CD4-positive, alpha-beta T cell (primary cell): Measurements from ENCODE around the gene KLHL1. TPM values are rescaled to one million over a fixed set of nuclear protein-coding genes. Genes with fewer than 3 reads are reported as not detected.

Source experiments
- ATAC-seq: fragments of 200-7000 bp; cut with Tn5 transposase; one replicate; pipeline ENCODE4 v1.10.0; 2022; ENCODE audit warnings: mild to moderate bottlenecking; ENCODE audit not compliant: poor library complexity
- CTCF ChIA-PET: fragments of 350-600 bp; sonication (Branson Sonifier 250); formaldehyde crosslinking; loops from one replicate; lab custom pipeline; 2021; ENCODE audit warnings: antibody characterized with exemption, inconsistent platforms; lab: Charles Lee
- POLR2A ChIA-PET: fragments of 350-600 bp; sonication (Branson Sonifier 250); formaldehyde crosslinking; loops from one replicate; lab custom pipeline; 2021; ENCODE audit warnings: antibody characterized with exemption, inconsistent platforms; lab: Charles Lee
- DNase-seq, 14 experiments: peaks; one replicate each; pipeline ENCODE4 v3.0.0-alpha.2; 2013 to 2020; ENCODE audit warnings: mixed read lengths in 2 of 14
- H3K27ac ChIP-seq, 2 donors: one replicate each; pipeline versions ENCODE4 v1.5.1 to v1.7.0; 2013; ENCODE audit warnings: low read length in 2 of 2, low read depth in 1 of 2, mild to moderate bottlenecking in 1 of 2
- H3K27me3 ChIP-seq, 2 experiments: 1 replicate in 1 of 2; 2 replicates in 1 of 2; pipeline versions ENCODE4 v1.6.1 to v1.7.0; 2013; ENCODE audit warnings: low read length in 2 of 2, control low read depth in 1 of 2, mild to moderate bottlenecking in 1 of 2, moderate library complexity in 1 of 2; ENCODE audit not compliant: insufficient read depth in 2 of 2, control insufficient read depth in 1 of 2
- H3K36me3 ChIP-seq: one replicate; pipeline ENCODE4 v1.6.1; 2013; ENCODE audit warnings: low read length, control low read depth; ENCODE audit not compliant: insufficient read depth
- H3K4me1 ChIP-seq: one replicate; pipeline ENCODE4 v1.6.1; 2013; ENCODE audit warnings: low read length, control low read depth; ENCODE audit not compliant: insufficient read depth
- H3K4me3 ChIP-seq: one replicate; pipeline ENCODE4 v1.5.1; 2013; ENCODE audit warnings: mild to moderate bottlenecking, low read length, moderate library complexity
- H3K9me3 ChIP-seq, 2 experiments: 1 replicate in 1 of 2; 2 replicates in 1 of 2; pipeline versions ENCODE4 v1.6.1 to v1.7.0; 2013; ENCODE audit warnings: low read length in 2 of 2, mild to moderate bottlenecking in 2 of 2, control low read depth in 1 of 2, moderate library complexity in 1 of 2; ENCODE audit not compliant: control insufficient read depth in 1 of 2, insufficient read depth in 1 of 2
- H3K27ac Mint-ChIP-seq: one replicate; pipeline ENCODE4 v1.8.0; 2020; ENCODE audit warnings: mixed read lengths
- H3K27me3 Mint-ChIP-seq: one replicate; pipeline ENCODE4 v1.8.0; 2021; ENCODE audit warnings: mixed read lengths
- H3K36me3 Mint-ChIP-seq: one replicate; pipeline ENCODE4 v1.8.0; 2021; ENCODE audit warnings: low read depth, mixed read lengths
- H3K4me1 Mint-ChIP-seq: one replicate; pipeline ENCODE4 v1.8.0; 2021; ENCODE audit warnings: low read depth, mixed read lengths
- H3K4me3 Mint-ChIP-seq: one replicate; pipeline ENCODE4 v1.8.0; 2020; ENCODE audit warnings: mild to moderate bottlenecking, mixed read lengths
- H3K9me3 Mint-ChIP-seq: one replicate; pipeline ENCODE4 v1.8.0; 2020; ENCODE audit warnings: mixed read lengths
- intact Hi-C, 2 experiments: fragments of 100-400 bp; cut with DNase I in 1 of 2; cut with micrococcal nuclease in 1 of 2; formaldehyde crosslinking; loops; one replicate each; pipeline versions ENCODE4 v1.15.1 to v1.9.0; 2023 to 2025; cut with DNase I, micrococcal nuclease
- total RNA-seq, 174 experiments: library from RNA in 2 of 174; stranded (reverse) in 2 of 174; gene quantifications; one replicate each; pipeline ENCODE4 v1.2.3 and lab custom pipeline; 2021 to 2026
- TF ChIP-seq, protein P1 (sequence below): fragments of 200-600 bp; IDR thresholded peaks from one replicate; pipeline ENCODE4 v1.8.0; 2022; ENCODE audit warnings: antibody characterized with exemption, mild to moderate bottlenecking

KLHL1 gene
- total RNA-seq, 2 experiments from 2014 or later, result not detected

DNA sequence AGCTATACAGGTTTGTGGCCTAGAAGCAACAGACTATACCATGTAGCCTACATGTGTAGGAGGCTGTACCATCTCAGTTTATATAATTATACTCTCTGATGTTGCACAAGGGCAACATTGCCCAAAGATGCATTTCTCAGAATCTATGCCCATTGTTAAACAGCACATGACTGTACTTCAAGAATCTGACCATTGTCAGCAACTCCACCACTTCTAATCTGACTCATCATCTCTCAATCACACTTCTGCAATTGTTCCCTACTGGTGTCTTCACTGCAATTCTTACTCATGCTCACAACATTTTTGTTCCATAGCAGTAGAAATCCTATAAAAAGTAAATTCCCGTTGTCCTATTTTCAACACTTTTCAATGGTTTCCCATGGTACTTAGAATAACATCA lies 64.6 kb downstream of the KLHL1 start:
- POLR2A ChIA-PET, result no interaction called here
- CTCF ChIA-PET, result no interaction called here
- H3K27me3 Mint-ChIP-seq, result no peaks in the 10 kb centered on the region

DNA sequence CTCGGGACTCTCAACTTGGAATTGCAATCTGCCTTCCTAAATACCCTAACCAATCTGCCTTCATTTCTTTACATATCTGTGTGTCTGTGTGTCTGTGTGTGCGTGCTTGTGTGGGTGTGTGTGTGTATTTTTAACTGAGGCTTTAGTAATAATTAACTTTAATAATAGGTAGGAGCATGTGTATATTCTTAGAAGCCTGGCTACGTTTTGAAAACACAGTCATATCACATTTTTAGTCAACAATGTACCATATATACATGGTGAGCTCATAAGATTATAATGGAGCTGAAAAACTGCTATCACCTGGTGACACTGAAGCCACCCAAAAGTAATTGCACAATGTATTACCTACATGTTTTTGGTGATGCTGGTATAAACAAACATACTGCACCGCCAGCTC lies 66.1 kb downstream of the KLHL1 start:
- TF ChIP-seq, protein P1, sequence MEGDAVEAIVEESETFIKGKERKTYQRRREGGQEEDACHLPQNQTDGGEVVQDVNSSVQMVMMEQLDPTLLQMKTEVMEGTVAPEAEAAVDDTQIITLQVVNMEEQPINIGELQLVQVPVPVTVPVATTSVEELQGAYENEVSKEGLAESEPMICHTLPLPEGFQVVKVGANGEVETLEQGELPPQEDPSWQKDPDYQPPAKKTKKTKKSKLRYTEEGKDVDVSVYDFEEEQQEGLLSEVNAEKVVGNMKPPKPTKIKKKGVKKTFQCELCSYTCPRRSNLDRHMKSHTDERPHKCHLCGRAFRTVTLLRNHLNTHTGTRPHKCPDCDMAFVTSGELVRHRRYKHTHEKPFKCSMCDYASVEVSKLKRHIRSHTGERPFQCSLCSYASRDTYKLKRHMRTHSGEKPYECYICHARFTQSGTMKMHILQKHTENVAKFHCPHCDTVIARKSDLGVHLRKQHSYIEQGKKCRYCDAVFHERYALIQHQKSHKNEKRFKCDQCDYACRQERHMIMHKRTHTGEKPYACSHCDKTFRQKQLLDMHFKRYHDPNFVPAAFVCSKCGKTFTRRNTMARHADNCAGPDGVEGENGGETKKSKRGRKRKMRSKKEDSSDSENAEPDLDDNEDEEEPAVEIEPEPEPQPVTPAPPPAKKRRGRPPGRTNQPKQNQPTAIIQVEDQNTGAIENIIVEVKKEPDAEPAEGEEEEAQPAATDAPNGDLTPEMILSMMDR, result no peak
- ChIA-PET CTCF (no interaction called here), POLR2A (no interaction called here)
- H3K4me1 Mint-ChIP-seq, result no peaks in the 10 kb centered on the region
- H3K27me3 Mint-ChIP-seq, result no peaks in the 10 kb centered on the region
- Histone ChIP-seq H3K9me3 (no peaks in the 10 kb centered on the region), H3K27ac (no peak overlapping the region), H3K27me3 (no peaks in the 10 kb centered on the region), H3K36me3 (no peaks in the 10 kb centered on the region), H3K4me1 (no peaks in the 10 kb centered on the region), H3K4me3 (no peak overlapping the region)
- H3K36me3 Mint-ChIP-seq, result no peaks in the 10 kb centered on the region
- H3K9me3 Mint-ChIP-seq, result peaks cover 8% of the 10 kb centered on the region
- DNase-seq, result no peak
- ATAC-seq, result no peak
- H3K27ac Mint-ChIP-seq, result no peak overlapping the region
- intact Hi-C loops, result no loop called here
- H3K4me3 Mint-ChIP-seq, result no peak overlapping the region

More for the DNA sequence above, 64.6 kb downstream of the KLHL1 start:
- no peaks in the 10 kb centered on the region for H3K4me1 Mint-ChIP-seq
- TF ChIP-seq, protein P1, result no peak
- Histone ChIP-seq H3K36me3 (no peaks in the 10 kb centered on the region), H3K9me3 (no peaks in the 10 kb centered on the region), H3K27me3 (no peaks in the 10 kb centered on the region), H3K27ac (no peak overlapping the region), H3K4me3 (no peak overlapping the region), H3K4me1 (no peaks in the 10 kb centered on the region)
- intact Hi-C loops, result no loop called here
- no peaks in the 10 kb centered on the region for H3K36me3 Mint-ChIP-seq
- no peak overlapping the region for H3K27ac Mint-ChIP-seq
- peaks cover 8% of the 10 kb centered on the region for H3K9me3 Mint-ChIP-seq
- no peak overlapping the region for H3K4me3 Mint-ChIP-seq
- ATAC-seq (no peak), DNase-seq (no peak)

DNA sequence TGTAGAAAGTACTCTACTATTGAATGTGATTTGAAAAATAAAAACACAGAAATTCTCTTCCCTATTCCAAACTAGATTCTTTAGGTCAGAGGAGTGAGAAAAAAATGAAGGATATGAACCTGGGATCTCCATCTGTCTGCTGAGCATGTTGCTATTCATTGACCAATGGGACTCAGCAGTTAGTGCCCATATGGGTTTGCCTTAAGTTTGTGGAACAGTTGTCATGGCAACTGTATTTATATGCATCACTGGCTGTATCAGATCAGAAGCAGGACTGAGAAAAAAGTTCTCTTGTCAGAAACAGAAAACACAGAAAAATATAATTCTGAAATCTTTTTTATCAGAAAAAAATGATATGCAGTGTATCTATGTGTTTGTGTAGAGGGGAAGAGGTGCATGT lies 74.0 kb downstream of the KLHL1 start:
- Histone ChIP-seq H3K27me3 (no peaks in the 10 kb centered on the region), H3K27ac (no peak overlapping the region), H3K4me1 (no peaks in the 10 kb centered on the region), H3K9me3 (peaks cover 0 to 7% of the 10 kb centered on the region in 2 experiments), H3K4me3 (no peak overlapping the region), H3K36me3 (no peaks in the 10 kb centered on the region)
- ATAC-seq, result no peak
- Mint-ChIP-seq H3K27ac (no peak overlapping the region), H3K4me1 (no peaks in the 10 kb centered on the region), H3K36me3 (no peaks in the 10 kb centered on the region), H3K4me3 (no peak overlapping the region), H3K27me3 (no peaks in the 10 kb centered on the region), H3K9me3 (peaks cover 6% of the 10 kb centered on the region)
- CTCF ChIA-PET, result no interaction called here
- TF ChIP-seq, protein P1, result no peak
- POLR2A ChIA-PET, result no interaction called here
- intact Hi-C loops, result no loop called here
- no peak for DNase-seq
